Measurements from ENCODE around the gene SH3RF3.

The SH3RF3 gene

GRCh38 chr2:109369671-109370191 is 240.7 kb downstream of the SH3RF3 start:
- no peak for DNase-seq

- DNase-seq: no peak
Measured at GRCh38 chr2:109370399-109371035, 241.5 kb downstream of the SH3RF3 start.

- DNase-seq: no peak
Measured at GRCh38 chr2:109371481-109372170, 242.6 kb downstream of the SH3RF3 start.

GRCh38 chr2:109372171-109372568 is 243.2 kb downstream of the SH3RF3 start:
- DNase-seq: no peak

- no peak for DNase-seq
Measured at GRCh38 chr2:109372614-109373013, 243.6 kb downstream of the SH3RF3 start.

GRCh38 chr2:109373791-109374547 is 245.0 kb downstream of the SH3RF3 start:
- no peak for DNase-seq

GRCh38 chr2:109374548-109375130 is 245.6 kb downstream of the SH3RF3 start:
- DNase-seq: no peak

GRCh38 chr2:109375131-109375561 is 246.1 kb downstream of the SH3RF3 start:
- DNase-seq: no peak

- no peak for DNase-seq
Measured at GRCh38 chr2:109375656-109376055, 246.7 kb downstream of the SH3RF3 start.

- DNase-seq: no peak
Measured at GRCh38 chr2:109376115-109376514, 247.1 kb downstream of the SH3RF3 start.

GRCh38 chr2:109376796-109377495 is 247.9 kb downstream of the SH3RF3 start:
- DNase-seq: no peak

GRCh38 chr2:109377976-109378375 is 249.0 kb downstream of the SH3RF3 start:
- DNase-seq: no peak

GRCh38 chr2:109378682-109379081 is 249.7 kb downstream of the SH3RF3 start:
- DNase-seq: no peak

- no peak for DNase-seq
Measured at GRCh38 chr2:109379507-109379906, 250.5 kb downstream of the SH3RF3 start.

GRCh38 chr2:109380502-109381326 is 251.7 kb downstream of the SH3RF3 start:
- DNase-seq: no peak

- no peak for DNase-seq
Measured at GRCh38 chr2:109381327-109381820, 252.4 kb downstream of the SH3RF3 start.

- no peak for DNase-seq
Measured at GRCh38 chr2:109382226-109382895, 253.4 kb downstream of the SH3RF3 start.

GRCh38 chr2:109382951-109383350 is 253.9 kb downstream of the SH3RF3 start:
- DNase-seq: no peak

GRCh38 chr2:109383505-109384307 is 254.7 kb downstream of the SH3RF3 start:
- no peak for DNase-seq

Measured in activated CD4-positive, alpha-beta T cell treated with anti-CD3 and anti-CD28 coated beads for 4 hours (primary cell).